Mammary epithelial cell (primary cell): ENCODE data around the gene NLRP14.

Source experiments
- EZH2 ChIP-seq: IDR thresholded peaks from 2 replicates; pipeline ENCODE4 v1.6.1; 2012; ENCODE audit warnings: low read length, inconsistent platforms, borderline replicate concordance
- TF ChIP-seq, protein P1 (sequence below), 2 donors: IDR thresholded peaks in 1 of 2; conservative IDR thresholded peaks in 1 of 2; 2 replicates each; pipeline ENCODE4 v1.5.1; 2011 to 2012; ENCODE audit warnings: inconsistent platforms in 2 of 2, low read length in 2 of 2, mild to moderate bottlenecking in 2 of 2, control low read depth in 1 of 2, low read depth in 1 of 2; ENCODE audit not compliant: insufficient read depth in 1 of 2; ENCODE audit errors: extremely low read depth in 1 of 2

DNA sequence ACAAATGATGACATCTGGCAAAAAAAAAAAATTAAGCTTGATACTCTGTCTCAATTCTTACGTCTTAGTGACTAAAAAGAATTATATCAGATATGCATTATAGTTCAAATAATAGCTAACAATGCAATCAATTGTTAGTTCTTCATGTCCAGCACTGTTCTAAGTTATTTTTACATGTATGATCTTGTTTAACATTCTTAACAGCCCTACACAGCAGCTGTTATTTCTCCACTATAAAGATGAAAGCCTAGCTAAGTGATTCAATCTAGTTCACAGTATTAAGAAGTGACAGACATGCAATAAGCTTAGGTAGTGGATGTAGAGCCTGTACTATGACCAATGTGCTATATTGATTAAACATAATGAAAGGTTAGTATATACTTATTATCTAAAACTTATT, 4.3 kb upstream of the NLRP14 start:
- TF ChIP-seq, protein P1, sequence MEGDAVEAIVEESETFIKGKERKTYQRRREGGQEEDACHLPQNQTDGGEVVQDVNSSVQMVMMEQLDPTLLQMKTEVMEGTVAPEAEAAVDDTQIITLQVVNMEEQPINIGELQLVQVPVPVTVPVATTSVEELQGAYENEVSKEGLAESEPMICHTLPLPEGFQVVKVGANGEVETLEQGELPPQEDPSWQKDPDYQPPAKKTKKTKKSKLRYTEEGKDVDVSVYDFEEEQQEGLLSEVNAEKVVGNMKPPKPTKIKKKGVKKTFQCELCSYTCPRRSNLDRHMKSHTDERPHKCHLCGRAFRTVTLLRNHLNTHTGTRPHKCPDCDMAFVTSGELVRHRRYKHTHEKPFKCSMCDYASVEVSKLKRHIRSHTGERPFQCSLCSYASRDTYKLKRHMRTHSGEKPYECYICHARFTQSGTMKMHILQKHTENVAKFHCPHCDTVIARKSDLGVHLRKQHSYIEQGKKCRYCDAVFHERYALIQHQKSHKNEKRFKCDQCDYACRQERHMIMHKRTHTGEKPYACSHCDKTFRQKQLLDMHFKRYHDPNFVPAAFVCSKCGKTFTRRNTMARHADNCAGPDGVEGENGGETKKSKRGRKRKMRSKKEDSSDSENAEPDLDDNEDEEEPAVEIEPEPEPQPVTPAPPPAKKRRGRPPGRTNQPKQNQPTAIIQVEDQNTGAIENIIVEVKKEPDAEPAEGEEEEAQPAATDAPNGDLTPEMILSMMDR (conservative IDR thresholded peaks at IDR 0.05 in 1 of 2, IDR thresholded peaks at IDR 0.05 in 1 of 2; ENCODE audit: extremely low read depth in 1 of 2, insufficient read depth in 1 of 2, low read depth in 1 of 2, low read length in 2 of 2): no peak
- no peak for TF ChIP-seq EZH2
